CMK (cell line): Measurements from ENCODE around the gene RPL41.
"Not testable (repeated sequence)": the region's sequence is repeated elsewhere in the genome, so short reads cannot be mapped to it uniquely, and the experiment has no call there.

Experiments used
- DNase-seq: peaks from one replicate; pipeline ENCODE4 v3.0.0-alpha.2; 2010; ENCODE audit warnings: low read depth

The RPL41 gene

DNA sequence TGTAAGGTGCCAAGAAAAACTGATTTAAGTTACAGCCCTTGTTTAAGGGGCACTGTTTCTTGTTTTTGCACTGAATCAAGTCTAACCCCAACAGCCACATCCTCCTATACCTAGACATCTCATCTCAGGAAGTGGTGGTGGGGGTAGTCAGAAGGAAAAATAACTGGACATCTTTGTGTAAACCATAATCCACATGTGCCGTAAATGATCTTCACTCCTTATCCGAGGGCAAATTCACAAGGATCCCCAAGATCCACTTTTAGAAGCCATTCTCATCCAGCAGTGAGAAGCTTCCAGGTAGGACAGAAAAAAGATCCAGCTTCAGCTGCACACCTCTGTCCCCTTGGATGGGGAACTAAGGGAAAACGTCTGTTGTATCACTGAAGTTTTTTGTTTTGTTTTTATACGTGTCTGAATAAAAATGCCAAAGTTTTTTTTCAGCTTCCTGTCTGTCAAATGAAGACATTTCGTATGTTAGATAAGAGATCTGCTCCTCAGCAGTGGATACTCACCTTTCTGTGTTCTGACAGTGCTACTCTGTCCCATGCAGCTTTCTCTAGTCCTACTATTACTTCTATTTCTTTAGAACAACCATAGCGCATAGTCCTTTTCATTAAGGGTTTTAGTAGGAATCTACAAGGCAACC lies 13.2 kb upstream of the RPL41 start:
- DNase-seq: no peak

DNA sequence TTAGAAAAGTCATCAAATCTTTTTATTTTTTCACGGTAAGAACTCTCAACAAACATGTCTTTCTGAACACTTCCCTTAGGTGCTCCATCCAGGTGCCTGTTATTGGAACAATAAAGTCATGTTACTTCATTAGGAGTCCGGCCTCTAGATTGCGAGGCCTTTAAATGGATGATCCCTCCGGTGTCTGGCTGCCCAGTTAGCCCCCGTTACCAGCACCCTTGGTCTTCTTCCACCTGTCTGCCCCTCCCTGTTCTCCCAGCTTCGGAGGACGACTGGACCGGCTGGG lies 12.7 kb upstream of the RPL41 start:
- DNase-seq: no peak

DNA sequence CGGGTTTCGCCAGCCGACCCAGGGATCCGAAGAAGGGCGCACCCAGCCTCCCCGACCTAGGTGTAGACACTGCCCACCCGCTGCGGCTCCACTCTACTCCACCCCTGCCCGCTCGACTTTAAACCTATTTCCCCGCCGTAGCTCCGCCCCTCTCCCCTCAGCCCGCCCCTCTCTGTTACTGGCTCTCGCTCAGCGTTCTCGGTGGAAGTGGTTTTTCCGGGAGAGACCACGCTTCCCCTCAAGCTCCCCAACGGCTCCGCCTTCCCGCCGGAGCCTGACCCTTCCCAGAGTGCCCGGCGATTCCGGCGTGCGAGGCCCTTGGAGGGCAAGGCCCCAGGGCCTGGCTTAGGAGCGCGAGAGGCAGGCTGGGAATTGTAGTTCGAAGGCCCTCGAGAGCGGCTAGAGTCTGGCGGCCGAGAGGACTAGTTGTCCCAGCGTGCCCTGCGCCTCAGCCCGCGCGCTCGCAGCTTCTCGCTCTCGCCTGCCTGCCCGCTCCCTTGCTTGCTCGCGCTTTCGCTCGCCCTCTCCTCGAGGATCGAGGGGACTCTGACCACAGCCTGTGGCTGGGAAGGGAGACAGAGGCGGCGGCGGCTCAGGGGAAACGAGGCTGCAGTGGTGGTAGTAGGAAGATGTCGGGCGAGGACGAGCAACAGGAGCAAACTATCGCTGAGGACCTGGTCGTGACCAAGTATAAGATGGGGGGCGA lies 12.2 kb upstream of the RPL41 start, which contains the start of gene PA2G4:
Gene PA2G4 (plus strand): TSS at position 451 of the 706 bp plus-strand sequence. CDS start 179 bp downstream, at position 630.
- peak; percentile 95 for DNase-seq

DNA sequence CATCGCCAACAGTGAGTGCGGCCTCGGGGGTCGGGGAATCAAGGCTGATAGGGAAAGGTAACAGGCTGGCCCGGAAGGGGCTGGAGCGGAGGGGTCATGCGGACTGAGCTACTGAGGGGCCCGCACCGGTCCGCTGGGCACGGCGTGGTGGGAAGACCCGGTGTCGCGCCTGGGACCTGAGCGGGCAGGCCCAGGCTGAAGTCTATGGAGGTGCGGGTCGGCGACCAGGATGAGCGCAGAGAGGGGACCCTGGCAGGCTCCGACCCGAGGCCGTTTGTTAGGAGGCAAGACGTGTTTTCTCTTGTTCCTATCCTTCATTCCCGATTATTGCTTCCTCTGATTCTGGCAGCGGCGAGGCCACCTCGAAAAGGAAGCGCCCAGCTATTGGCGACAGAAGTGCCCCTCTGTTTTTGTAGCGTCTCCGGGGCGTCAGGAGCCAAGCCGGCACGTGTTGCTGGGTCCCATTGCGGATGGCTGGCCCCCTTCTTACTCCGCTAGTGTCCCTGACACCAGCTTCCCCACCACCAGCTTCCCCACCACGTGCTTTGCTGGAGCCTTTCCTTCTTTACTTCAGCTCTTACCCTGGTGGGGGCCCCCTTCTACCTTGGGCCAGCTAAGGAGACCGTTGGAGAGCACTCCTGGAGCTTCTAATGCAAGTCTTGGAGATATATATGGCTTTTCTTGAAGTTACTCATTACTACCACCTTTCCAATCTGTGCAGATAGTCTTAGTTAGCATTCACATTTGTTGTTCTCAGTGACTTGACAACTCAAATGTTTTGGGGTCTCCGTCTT lies 11.4 kb upstream of the RPL41 start:
- no peak for DNase-seq

DNA sequence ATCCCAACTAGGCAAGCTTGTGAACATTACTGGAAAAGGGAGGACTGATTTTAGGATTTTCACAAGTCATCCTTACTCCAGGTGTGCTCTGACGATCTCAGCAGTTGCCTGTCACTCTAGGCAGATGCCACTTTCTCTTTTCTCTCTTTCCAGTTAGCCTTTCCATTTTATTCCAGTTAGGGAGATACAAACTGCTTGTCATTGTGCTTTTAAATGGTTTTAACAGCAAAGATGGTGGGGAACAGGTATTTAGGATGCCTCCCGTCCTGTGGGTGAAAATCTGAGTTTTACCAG lies 10.9 kb upstream of the RPL41 start:
- no peak for DNase-seq

DNA sequence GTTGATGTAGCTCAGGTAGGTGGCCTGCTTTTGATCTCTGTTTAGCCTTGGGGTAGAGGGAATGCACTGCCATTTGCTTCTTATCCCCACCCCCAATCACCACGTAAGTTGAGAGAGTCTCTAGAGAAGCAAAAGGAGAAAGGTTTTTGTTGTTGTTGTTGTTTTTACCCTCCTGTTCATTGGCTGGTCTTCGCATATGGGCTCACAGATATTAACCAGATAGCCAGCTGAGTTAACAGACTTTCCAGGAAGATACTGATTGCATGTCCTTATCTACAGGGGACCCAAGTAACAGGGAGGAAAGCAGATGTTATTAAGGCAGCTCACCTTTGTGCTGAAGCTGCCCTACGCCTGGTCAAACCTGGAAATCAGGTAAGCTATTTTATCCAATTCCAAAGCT lies 9.2 kb upstream of the RPL41 start:
- no peak for DNase-seq

DNA sequence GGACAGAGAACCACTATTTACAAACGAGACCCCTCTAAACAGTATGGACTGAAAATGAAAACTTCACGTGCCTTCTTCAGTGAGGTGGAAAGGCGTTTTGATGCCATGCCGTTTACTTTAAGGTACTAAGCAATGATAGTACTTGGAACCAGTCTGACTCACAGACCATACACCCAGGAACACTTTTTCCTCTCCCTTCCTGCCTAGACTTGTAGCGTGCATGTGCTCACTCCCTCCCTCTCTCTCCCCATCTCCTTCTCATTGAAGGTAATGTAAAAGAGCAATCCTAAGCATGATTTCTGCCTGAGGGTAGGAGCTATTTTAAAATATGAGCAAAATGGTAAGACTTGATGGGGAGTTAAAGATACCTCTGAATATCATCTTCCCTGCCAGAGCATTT lies 5.9 kb upstream of the RPL41 start:
- no peak for DNase-seq

DNA sequence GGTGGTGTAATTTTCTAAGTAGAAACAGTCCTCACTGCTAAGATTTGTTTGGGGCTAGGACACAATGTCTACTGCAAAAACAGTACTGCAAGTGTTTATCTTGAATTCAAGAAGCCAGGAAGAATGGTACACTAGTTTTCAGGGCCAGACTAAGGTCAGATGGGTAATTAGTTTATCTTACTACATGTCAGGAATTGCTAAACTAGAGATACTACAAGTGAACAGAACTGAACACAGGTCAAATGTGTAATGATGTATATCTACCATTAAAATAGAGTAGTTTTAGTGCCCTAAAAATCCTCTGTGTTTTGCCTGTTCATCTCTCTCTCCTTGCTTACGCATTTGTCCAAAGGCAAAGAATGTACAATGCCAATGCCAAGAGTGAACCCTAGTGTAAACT lies 2.3 kb upstream of the RPL41 start:
- no peak for DNase-seq

DNA sequence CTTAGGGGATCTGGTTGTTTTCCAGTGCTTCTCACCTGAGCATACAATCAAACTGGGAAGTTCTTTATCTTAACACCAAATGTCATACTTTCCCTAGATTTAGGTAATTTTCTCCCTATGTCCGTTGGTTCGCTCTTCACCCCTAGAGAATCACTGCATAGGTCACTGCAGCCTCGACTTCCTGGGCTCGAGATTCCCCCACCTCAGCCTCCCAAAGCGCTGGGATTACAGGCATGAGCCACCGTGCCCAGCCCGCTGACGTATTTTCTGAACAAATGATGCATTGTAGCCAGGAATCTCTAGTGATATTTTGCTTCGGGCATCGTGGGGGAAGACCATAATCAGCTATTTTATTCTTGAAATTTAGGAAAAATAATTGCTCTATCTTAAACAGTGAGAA lies 1.1 kb upstream of the RPL41 start:
- no peak for DNase-seq

DNA sequence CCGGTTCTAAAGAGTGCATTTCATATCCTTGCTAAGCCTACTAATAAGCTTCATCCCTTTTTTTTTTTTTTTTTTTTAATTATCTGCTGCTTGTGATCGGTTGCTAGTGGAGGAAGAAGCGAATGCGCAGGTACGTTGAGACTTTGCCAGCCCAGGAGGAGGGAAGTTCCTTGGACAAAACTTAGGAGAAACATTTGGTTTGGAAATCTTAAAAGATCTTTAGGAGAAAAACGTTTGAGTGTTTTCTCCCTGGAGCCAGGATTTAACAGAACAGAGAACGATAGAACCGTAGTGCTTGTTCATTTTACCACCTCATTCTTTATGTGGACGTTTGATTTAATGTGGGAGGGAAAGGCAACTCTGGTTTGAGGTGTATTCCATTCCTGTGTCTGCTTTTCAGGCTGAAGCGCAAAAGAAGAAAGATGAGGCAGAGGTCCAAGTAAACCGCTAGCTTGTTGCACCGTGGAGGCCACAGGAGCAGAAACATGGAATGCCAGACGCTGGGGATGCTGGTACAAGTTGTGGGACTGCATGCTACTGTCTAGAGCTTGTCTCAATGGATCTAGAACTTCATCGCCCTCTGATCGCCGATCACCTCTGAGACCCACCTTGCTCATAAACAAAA lies 761 bp downstream of the RPL41 start:
- not testable (repeated sequence) for DNase-seq

DNA sequence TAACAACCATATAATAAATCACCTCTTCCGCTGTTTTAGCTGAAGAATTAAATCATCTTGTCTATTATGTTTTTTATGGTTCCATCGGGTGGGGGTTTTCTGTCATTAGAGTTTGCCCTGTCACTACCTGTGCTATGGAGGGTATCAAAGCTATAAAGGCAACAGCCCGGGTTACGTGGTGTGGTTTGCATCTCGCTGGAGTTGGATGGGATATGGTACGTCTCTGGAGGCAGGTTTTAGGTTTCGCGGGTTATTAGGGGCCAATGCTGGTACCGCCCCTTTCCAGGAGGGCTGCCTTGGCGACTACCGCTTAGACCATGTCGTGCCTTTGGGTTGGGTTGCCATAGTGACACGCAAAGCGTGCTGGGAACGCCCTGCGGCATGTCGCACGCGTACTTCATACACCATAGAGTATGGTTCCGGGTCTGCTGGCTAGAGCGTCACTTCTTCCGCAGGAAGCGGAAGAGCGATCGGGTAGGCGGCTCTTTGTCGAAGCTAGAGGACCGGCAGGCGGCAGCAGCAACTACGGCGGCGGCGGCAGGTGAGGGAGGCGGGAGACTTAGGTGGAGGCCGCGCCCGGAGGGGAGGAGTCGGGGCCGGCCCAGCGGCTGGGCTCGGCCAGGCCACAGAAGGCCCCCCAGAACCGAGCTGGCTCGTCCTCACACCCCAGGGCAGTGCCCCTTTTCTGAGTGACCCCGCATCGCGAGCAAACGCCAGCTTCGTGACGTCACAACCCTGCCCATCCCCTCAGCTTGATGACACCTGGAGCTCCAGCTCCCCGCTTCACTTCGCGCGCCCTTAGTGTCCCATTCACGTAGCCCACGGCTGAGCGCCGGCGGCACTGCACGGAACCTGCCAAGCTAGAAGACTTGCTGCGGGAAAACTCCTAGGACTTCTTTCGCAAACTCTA lies 1.6 kb downstream of the RPL41 start, which contains the start of gene ZC3H10:
Gene ZC3H10 (plus strand): TSS at position 489 of the 910 bp plus-strand sequence. CDS start 2,297 bp downstream, outside the sequence.
- peak; percentile 97 for DNase-seq

DNA sequence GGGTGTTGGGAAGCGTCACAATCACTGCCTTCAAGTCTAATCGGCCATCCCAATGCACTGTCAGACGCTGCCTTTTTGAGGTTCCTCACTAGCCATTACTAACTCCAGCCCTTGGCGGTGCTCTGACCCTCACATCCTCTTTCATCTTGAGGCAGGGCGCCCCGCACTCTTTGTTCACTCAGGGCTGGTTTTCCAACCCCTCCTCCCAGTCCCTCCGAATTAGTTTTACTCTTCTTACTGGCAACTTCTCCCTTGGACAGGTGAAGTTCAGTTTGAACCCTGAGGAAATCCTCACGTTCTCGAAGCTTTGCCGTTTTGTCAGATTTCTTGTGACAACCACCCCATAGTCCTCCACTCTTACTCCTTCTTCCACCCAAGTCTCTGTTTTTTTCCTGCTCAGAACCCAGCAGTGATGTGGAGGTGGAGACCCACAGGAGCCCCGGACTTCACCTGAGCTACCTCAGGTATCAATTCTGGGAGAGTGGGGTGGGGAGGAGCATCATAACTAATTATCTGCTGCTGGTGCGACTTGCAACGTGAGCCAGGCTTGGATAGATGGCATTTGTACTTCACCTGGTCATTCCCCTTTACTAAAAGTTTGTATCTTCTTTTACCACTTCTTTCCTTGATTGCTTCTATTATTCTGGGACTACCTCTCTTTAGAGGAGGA lies 2.4 kb downstream of the RPL41 start:
- no peak for DNase-seq

DNA sequence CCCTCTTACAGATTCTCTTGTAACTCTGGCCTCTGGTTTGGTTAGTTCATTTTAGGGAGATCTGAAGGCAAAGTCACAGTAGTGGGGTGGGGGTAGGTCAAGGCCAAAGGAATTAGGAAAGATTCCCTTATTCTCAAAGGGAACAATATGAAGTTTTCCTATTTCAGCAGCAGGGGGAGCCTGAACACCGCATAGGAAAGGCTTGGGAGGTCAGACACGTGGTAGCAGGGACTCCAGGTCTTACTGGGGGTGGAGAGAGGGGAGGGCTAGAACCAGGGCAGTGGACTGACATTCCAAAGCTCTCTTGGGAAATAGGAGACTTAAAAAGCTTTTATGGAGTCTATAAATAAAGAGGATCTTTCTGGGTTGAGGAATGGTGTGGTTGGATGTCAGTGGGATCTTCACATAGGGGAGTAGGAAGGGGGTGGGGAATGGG lies 2.9 kb downstream of the RPL41 start:
- no peak for DNase-seq

DNA sequence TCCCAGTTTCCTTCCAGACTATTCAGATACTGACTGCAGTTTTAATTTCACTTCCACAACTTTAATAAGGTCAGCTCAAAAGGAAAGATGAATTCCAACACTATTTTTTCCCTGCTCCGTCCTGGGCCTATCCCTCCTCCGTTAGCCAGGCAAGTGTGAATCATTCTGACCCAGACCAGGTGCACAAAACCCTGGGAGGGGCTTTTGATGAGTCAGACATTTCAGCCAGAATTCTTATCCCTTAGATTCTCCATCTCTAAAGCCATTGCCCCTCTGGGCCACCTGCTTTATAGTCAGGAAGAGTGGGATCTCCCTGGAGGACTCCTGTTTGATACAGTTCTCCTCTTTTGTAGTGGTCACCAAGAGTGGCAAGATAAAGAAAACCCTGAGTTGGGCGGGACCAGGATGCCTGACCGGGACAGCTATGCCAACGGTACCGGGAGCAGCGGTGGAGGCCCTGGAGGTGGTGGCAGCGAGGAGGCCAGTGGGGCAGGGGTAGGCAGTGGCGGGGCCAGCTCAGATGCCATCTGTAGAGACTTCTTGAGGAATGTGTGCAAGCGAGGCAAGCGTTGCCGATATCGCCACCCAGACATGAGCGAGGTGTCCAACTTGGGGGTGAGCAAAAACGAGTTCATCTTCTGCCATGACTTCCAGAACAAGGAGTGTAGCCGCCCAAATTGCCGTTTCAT lies 3.9 kb downstream of the RPL41 start:
- no peak for DNase-seq

DNA sequence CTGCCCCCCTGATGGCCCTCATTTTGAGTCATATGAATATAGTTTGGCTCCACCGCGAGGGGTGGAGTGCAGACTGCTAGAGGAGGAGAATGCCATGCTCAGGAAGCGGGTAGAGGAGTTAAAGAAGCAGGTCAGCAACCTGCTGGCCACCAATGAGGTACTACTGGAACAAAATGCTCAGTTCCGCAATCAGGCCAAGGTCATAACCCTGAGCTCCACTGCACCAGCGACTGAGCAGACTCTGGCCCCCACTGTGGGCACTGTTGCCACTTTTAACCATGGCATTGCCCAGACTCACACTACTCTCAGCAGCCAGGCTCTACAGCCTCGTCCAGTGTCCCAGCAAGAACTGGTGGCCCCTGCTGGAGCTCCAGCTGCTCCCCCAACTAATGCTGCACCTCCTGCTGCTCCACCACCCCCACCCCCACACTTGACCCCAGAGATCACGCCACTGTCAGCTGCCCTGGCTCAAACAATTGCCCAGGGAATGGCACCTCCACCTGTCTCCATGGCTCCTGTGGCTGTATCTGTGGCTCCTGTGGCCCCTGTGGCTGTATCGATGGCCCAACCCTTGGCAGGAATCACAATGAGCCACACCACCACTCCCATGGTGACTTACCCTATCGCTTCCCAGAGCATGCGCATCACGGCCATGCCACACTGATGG lies 4.9 kb downstream of the RPL41 start:
- DNase-seq: no peak

DNA sequence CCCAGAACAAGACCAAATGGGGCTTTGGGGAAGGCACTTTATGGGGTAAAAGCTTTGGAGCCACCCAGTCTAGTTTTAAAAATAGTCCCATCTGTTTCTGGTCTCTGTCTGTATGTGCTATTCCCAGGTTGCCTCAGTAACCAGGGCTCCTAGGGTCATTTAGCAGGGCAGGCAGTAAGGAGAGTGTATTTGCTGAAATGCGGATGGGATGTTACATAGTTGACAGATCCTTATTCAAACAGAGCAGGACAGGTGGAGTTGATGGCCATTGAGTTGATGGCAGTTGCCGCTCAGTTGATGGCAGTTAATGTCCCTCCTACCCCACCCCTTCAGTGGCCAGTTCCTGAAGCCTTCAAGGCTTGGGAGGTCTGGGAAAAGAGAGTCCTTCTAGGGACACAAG lies 6.2 kb downstream of the RPL41 start:
- DNase-seq: no peak

DNA sequence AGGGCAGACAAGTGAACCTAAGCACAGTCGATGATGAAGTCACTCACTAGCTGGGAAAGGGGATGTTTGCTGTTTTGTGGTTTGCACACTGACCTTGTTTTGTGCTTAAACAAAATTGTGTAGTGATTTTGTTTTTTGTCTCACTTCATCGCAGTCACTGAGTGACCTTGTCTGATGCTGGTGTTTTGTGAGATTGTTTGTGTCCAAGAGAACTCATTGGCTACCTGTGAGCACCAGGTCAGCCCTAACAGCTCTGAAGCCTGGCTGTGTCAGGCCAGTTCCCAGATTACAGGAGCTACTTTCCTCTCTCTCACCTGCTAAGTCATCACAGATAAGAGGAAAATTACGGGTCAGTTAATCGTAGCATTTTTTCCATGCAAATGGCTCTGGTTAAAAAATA lies 7.7 kb downstream of the RPL41 start:
- no peak for DNase-seq

DNA sequence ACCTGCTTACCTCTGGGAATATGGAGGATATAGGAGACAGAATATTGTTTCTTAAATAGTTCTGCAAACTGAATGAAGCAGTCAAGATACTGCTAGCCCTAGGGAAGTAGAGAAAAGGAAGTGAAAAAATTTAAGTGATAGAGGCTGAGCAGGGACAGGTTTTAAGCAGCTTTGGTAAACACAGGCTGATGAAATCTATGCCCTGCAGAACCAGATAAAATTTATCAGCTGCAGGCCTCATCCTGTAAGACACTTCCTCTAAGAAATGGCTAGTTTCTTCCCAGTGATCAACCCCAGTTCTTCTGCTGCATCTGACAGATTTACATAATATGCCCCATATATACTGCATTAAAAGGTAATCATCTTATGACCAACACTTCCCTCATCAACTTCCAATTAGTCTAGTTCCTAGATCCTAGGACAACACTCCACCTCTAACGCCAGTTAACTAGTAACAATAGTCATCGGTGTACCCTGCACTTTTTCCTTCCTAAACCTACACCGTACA lies 10.4 kb downstream of the RPL41 start:
- DNase-seq: peak; percentile 74

DNA sequence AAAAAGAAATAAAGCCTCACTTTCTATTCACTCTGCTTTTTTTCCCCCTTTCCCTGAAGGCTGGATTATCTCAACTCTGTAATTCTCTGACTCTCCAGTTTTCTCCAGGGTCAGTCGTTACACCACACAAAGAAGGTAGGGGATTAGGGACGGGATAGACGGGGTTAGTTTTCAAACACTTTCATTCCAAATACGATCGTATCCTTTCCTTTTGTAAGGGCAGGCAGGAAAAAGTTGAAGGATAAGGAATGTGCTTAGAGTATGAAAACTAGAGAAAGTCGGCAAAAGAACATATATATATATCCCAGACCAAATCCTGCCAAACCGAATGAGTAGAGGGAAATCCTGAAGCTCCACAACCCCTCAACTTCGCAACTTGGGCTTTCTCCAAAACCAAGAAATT lies 11.1 kb downstream of the RPL41 start:
- no peak for DNase-seq
